ENCODE measurements around the gene SNCB. TPM values are rescaled to one million over a fixed set of nuclear protein-coding genes. Genes with fewer than 3 reads are reported as not detected.
A peak's percentile ranks its signal among the peaks of the same experiment; 100 is the strongest.

SNCB gene
- total RNA-seq, 1 donor from 2014 or later: not detected

DNA sequence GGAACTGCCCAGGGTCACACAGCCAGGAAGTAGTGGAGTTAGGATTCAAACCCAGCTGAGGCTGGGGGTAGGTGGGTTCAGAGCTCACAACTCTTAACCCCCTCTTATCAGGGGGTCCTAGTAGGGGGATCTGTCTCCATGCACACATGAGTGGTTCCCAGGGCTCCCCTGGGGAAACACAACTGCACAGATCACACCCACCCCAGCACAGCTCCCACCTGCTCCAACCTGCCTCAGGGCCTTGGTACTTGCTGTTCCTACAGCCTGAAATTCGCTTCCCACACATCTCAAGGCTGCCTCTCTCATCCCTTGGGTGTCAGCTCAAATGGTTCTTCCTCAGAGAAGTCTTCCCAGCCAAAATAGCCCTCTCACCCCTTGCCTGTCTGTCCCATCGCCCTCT lies 4.8 kb downstream of the SNCB start:
- H3K9me3 ChIP-seq (ENCODE audit: low read depth): no peaks in the 10 kb centered on the region
- H3K36me3 Mint-ChIP-seq: no peaks in the 10 kb centered on the region
- H3K27ac Mint-ChIP-seq: no peak overlapping the region
- H3K4me3 ChIP-seq: no peak overlapping the region
- peaks cover 62% of the 10 kb centered on the region for H3K27me3 Mint-ChIP-seq (ENCODE audit: insufficient read depth, low read depth)
- DNase-seq (ENCODE audit: low spot score): no peak
- peaks cover 14% of the 10 kb centered on the region for H3F3A ChIP-seq (ENCODE audit: low read depth)
- H3K4me2 ChIP-seq: no peak overlapping the region
- no peak for TF ChIP-seq EZH2phosphoT487 (IDR thresholded peaks at IDR 0.05)
- no peak for TF ChIP-seq EZH2 (IDR thresholded peaks at IDR 0.05)
- TF ChIP-seq, protein P1, sequence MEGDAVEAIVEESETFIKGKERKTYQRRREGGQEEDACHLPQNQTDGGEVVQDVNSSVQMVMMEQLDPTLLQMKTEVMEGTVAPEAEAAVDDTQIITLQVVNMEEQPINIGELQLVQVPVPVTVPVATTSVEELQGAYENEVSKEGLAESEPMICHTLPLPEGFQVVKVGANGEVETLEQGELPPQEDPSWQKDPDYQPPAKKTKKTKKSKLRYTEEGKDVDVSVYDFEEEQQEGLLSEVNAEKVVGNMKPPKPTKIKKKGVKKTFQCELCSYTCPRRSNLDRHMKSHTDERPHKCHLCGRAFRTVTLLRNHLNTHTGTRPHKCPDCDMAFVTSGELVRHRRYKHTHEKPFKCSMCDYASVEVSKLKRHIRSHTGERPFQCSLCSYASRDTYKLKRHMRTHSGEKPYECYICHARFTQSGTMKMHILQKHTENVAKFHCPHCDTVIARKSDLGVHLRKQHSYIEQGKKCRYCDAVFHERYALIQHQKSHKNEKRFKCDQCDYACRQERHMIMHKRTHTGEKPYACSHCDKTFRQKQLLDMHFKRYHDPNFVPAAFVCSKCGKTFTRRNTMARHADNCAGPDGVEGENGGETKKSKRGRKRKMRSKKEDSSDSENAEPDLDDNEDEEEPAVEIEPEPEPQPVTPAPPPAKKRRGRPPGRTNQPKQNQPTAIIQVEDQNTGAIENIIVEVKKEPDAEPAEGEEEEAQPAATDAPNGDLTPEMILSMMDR (IDR thresholded peaks at IDR 0.05): no peak
- peak overlapping the region; percentile 14 for H3K4me3 Mint-ChIP-seq
- peaks cover 22% of the 10 kb centered on the region for H3K4me1 Mint-ChIP-seq
- H3K27ac ChIP-seq: no peak overlapping the region
- no peak overlapping the region for H3K9ac ChIP-seq
- peaks cover 77% of the 10 kb centered on the region for H3K27me3 ChIP-seq
- no peaks in the 10 kb centered on the region for H3K36me3 ChIP-seq
- H3K9me3 Mint-ChIP-seq: peaks cover 3% of the 10 kb centered on the region
- no peak overlapping the region for H2AFZ ChIP-seq (replicated peaks)
- H4K20me1 ChIP-seq (ENCODE audit: low read depth): peaks cover 17% of the 10 kb centered on the region
- H3K4me1 ChIP-seq: peaks cover 8% of the 10 kb centered on the region
- no peaks in the 10 kb centered on the region for H3K79me2 ChIP-seq (ENCODE audit: low read depth)

DNA sequence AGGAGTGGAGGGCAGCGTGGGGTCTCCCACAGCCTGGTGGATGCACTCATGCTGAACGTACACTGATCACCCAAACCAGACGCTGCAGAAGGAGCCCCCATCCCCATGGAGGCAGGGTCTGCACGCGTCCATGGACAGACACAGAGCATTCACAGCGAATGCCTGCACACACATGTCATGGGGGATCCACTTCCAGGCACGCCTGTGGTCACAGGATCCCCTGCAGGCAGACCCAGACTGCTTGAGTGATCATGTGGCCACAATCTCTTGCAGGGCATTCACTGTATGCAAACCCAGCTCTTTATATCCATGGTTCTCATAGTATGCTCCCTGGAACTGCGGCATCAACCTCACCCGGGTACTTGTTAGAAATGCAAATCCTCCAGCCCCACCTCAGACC lies 5.4 kb downstream of the SNCB start:
- peaks cover 20% of the 10 kb centered on the region for H4K20me1 ChIP-seq (ENCODE audit: low read depth)
- peaks cover 11% of the 10 kb centered on the region for H3K4me1 ChIP-seq
- H3K79me2 ChIP-seq (ENCODE audit: low read depth): no peaks in the 10 kb centered on the region
- no peak overlapping the region for H3K4me2 ChIP-seq
- no peak overlapping the region for H3K4me3 Mint-ChIP-seq
- DNase-seq (ENCODE audit: low spot score): no peak
- H3K27ac Mint-ChIP-seq: no peak overlapping the region
- H3K36me3 Mint-ChIP-seq: no peaks in the 10 kb centered on the region
- peaks cover 26% of the 10 kb centered on the region for H3K4me1 Mint-ChIP-seq
- H3K36me3 ChIP-seq: no peaks in the 10 kb centered on the region
- TF ChIP-seq EZH2phosphoT487 (IDR thresholded peaks at IDR 0.05): no peak
- TF ChIP-seq, protein P1 (IDR thresholded peaks at IDR 0.05): no peak
- TF ChIP-seq EZH2 (IDR thresholded peaks at IDR 0.05): no peak
- peaks cover 19% of the 10 kb centered on the region for H3F3A ChIP-seq (ENCODE audit: low read depth)
- H3K27ac ChIP-seq: no peak overlapping the region
- no peak overlapping the region for H3K4me3 ChIP-seq
- peaks cover 3% of the 10 kb centered on the region for H3K9me3 Mint-ChIP-seq
- H2AFZ ChIP-seq (replicated peaks): no peak overlapping the region
- peaks cover 77% of the 10 kb centered on the region for H3K27me3 ChIP-seq
- no peak overlapping the region for H3K9ac ChIP-seq
- H3K27me3 Mint-ChIP-seq (ENCODE audit: insufficient read depth, low read depth): peaks cover 65% of the 10 kb centered on the region
- no peaks in the 10 kb centered on the region for H3K9me3 ChIP-seq (ENCODE audit: low read depth)

GRCh38 chr5:176624142-176624541 lies 6.2 kb downstream of the SNCB start:
- H3K4me3 Mint-ChIP-seq: no peak overlapping the region
- Histone ChIP-seq H4K20me1 (ENCODE audit: low read depth) (peaks cover 18% of the 10 kb centered on the region), H3K4me2 (no peak overlapping the region), H3F3A (ENCODE audit: low read depth) (peaks cover 22% of the 10 kb centered on the region), H3K79me2 (ENCODE audit: low read depth) (no peaks in the 10 kb centered on the region), H3K9me3 (ENCODE audit: low read depth) (no peaks in the 10 kb centered on the region), H3K9ac (no peak overlapping the region), H2AFZ (replicated peaks) (no peak overlapping the region), H3K36me3 (no peaks in the 10 kb centered on the region), H3K27ac (no peak overlapping the region), H3K4me3 (no peak overlapping the region), H3K4me1 (peaks cover 8% of the 10 kb centered on the region), H3K27me3 (peaks cover 77% of the 10 kb centered on the region)
- TF ChIP-seq EZH2 (IDR thresholded peaks at IDR 0.05) (no peak), EZH2phosphoT487 (IDR thresholded peaks at IDR 0.05) (no peak)
- TF ChIP-seq, protein P1 (IDR thresholded peaks at IDR 0.05): no peak
- no peaks in the 10 kb centered on the region for H3K36me3 Mint-ChIP-seq
- peaks cover 24% of the 10 kb centered on the region for H3K4me1 Mint-ChIP-seq
- peaks cover 3% of the 10 kb centered on the region for H3K9me3 Mint-ChIP-seq
- DNase-seq (ENCODE audit: low spot score): no peak
- H3K27ac Mint-ChIP-seq: no peak overlapping the region
- H3K27me3 Mint-ChIP-seq (ENCODE audit: insufficient read depth, low read depth): peaks cover 65% of the 10 kb centered on the region
